ENCODE measurements around the gene SLC15A2. TPM values are rescaled to one million over a fixed set of nuclear protein-coding genes. Genes with fewer than 3 reads are reported as not detected.

The SLC15A2 gene
- total RNA-seq, 1 experiment from 2014 or later: 33.3 TPM

DNA sequence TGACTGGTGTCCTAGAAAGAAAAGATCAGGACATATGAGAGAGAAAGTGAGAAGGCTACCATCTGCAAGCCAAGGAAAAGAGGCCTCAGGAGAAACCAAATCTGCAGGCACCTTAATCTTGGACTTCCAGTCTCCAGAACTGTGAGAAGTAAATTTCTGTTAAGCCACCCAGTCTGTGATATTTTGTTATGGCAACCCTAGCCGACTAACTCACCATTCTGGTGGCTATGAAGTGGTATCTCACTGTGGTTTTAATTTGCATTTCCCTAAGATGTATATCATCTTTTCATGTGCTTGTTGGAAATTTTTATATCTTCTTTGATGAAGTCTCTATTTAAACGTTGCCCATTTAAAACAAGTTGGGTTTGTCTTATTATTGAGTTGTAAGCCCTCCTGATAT is 87.3 kb downstream of the SLC15A2 start:
- BruUV-seq (replicated peaks): no TSS peak
- Histone ChIP-seq H3K27me3 (replicated peaks; ENCODE audit: insufficient read depth, low read depth, low read length, poor library complexity) (no peaks in the 10 kb centered on the region), H3K27ac (ENCODE audit: low read depth, low read length, poor library complexity, severe bottlenecking) (no peak overlapping the region), H3K4me1 (ENCODE audit: insufficient read depth, low read length, poor library complexity, severe bottlenecking) (no peaks in the 10 kb centered on the region), H3K9me3 (ENCODE audit: low read depth, low read length, poor library complexity, severe bottlenecking) (peaks cover 11% of the 10 kb centered on the region), H3K36me3 (ENCODE audit: insufficient read depth, low read length, poor library complexity, severe bottlenecking) (no peaks in the 10 kb centered on the region), H3K4me3 (ENCODE audit: low read depth, low read length, poor library complexity, severe bottlenecking) (no peak overlapping the region)
- intact Hi-C loops (cut with micrococcal nuclease; ENCODE audit: unreplicated experiment): no loop called here
- no peak for TF ChIP-seq EZH2 (IDR thresholded peaks at IDR 0.05; ENCODE audit: borderline replicate concordance, low read depth, low read length, poor library complexity, severe bottlenecking)
- TF ChIP-seq, protein P1, sequence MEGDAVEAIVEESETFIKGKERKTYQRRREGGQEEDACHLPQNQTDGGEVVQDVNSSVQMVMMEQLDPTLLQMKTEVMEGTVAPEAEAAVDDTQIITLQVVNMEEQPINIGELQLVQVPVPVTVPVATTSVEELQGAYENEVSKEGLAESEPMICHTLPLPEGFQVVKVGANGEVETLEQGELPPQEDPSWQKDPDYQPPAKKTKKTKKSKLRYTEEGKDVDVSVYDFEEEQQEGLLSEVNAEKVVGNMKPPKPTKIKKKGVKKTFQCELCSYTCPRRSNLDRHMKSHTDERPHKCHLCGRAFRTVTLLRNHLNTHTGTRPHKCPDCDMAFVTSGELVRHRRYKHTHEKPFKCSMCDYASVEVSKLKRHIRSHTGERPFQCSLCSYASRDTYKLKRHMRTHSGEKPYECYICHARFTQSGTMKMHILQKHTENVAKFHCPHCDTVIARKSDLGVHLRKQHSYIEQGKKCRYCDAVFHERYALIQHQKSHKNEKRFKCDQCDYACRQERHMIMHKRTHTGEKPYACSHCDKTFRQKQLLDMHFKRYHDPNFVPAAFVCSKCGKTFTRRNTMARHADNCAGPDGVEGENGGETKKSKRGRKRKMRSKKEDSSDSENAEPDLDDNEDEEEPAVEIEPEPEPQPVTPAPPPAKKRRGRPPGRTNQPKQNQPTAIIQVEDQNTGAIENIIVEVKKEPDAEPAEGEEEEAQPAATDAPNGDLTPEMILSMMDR (conservative IDR thresholded peaks at IDR 0.05; ENCODE audit: low read depth, low read length): no peak
- POLR2A ChIA-PET (ENCODE audit: low non-redundant PET): no interaction called here
- DNase-seq (ENCODE audit: low spot score): no peak
- CTCF ChIA-PET: no interaction called here

DNA sequence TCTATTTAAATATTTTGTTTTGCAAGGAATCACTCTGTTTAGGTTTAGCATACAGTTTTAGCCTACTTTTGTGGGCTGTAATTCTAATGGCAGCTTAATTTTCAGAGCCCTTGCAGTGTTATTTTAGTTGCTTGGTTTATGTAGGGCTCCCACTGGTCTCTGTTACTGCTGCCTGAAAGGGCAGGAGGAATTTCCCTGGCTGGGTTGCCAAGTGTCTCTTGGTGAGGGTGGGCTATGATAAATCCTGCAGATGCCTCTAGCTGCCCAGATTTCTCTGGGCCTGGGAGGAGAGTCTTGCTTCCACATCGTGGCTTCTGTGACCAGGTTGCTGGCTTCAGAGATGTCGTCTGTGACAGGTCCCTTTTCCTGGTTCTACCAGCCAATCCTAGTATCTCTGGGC is 91.6 kb downstream of the SLC15A2 start:
- ChIA-PET CTCF (no interaction called here), POLR2A (ENCODE audit: low non-redundant PET) (no interaction called here)
- no TSS peak for BruUV-seq (replicated peaks)
- no peak overlapping the region for H3K27ac ChIP-seq (ENCODE audit: low read depth, low read length, poor library complexity, severe bottlenecking)
- DNase-seq (ENCODE audit: low spot score): peak; percentile 39
- H3K4me1 ChIP-seq (ENCODE audit: insufficient read depth, low read length, poor library complexity, severe bottlenecking): no peaks in the 10 kb centered on the region
- H3K4me3 ChIP-seq (ENCODE audit: low read depth, low read length, poor library complexity, severe bottlenecking): no peak overlapping the region
- H3K27me3 ChIP-seq (replicated peaks; ENCODE audit: insufficient read depth, low read depth, low read length, poor library complexity): no peaks in the 10 kb centered on the region
- H3K9me3 ChIP-seq (ENCODE audit: low read depth, low read length, poor library complexity, severe bottlenecking): peaks cover 11% of the 10 kb centered on the region
- no peak for TF ChIP-seq EZH2 (IDR thresholded peaks at IDR 0.05; ENCODE audit: borderline replicate concordance, low read depth, low read length, poor library complexity, severe bottlenecking)
- TF ChIP-seq, protein P1 (conservative IDR thresholded peaks at IDR 0.05; ENCODE audit: low read depth, low read length): no peak
- H3K36me3 ChIP-seq (ENCODE audit: insufficient read depth, low read length, poor library complexity, severe bottlenecking): no peaks in the 10 kb centered on the region
- intact Hi-C loops (cut with micrococcal nuclease; ENCODE audit: unreplicated experiment): no loop called here

DNA sequence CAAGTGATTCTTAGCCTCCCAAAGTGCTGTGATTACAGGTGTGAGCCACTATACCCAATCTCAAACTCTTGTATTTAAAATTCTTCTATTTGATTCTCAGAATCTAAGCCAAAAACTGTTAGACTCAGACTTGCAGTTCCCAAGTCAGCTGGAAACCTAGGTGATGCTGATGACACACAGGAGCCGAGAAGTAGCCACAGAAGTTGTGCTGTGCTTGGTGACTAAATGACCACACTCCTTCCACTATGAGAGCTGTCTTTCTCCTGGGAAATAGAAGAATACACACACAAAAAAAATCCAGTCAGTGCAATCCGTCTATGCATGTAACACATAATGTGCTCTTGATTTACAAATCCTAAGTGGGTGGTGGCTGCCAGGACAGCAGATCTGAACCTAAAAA is 93.9 kb downstream of the SLC15A2 start:
- peaks cover 9% of the 10 kb centered on the region for H3K9me3 ChIP-seq (ENCODE audit: low read depth, low read length, poor library complexity, severe bottlenecking)
- TF ChIP-seq EZH2 (IDR thresholded peaks at IDR 0.05; ENCODE audit: borderline replicate concordance, low read depth, low read length, poor library complexity, severe bottlenecking): no peak
- TF ChIP-seq, protein P1 (conservative IDR thresholded peaks at IDR 0.05; ENCODE audit: low read depth, low read length): no peak
- no peaks in the 10 kb centered on the region for H3K36me3 ChIP-seq (ENCODE audit: insufficient read depth, low read length, poor library complexity, severe bottlenecking)
- H3K27ac ChIP-seq (ENCODE audit: low read depth, low read length, poor library complexity, severe bottlenecking): no peak overlapping the region
- H3K4me3 ChIP-seq (ENCODE audit: low read depth, low read length, poor library complexity, severe bottlenecking): no peak overlapping the region
- CTCF ChIA-PET: no interaction called here
- no peak for DNase-seq (ENCODE audit: low spot score)
- POLR2A ChIA-PET (ENCODE audit: low non-redundant PET): no interaction called here
- no peaks in the 10 kb centered on the region for H3K27me3 ChIP-seq (replicated peaks; ENCODE audit: insufficient read depth, low read depth, low read length, poor library complexity)
- intact Hi-C loops (cut with micrococcal nuclease; ENCODE audit: unreplicated experiment): no loop called here
- H3K4me1 ChIP-seq (ENCODE audit: insufficient read depth, low read length, poor library complexity, severe bottlenecking): no peaks in the 10 kb centered on the region
- no TSS peak for BruUV-seq (replicated peaks)

All from A673 (cell line).